ENCODE data around the gene ARHGEF16. TPM values are rescaled to one million over a fixed set of nuclear protein-coding genes. Genes with fewer than 3 reads are reported as not detected.

ARHGEF16 gene
- total RNA-seq, 1 donor from 2014 or later = 1.6 TPM

- DNase-seq (ENCODE audit: low spot score) = no peak
Measured at GRCh38 chr1:3455670-3456448, 1.4 kb downstream of the ARHGEF16 start.

GRCh38 chr1:3456449-3456963 lies 2.0 kb downstream of the ARHGEF16 start:
- DNase-seq (ENCODE audit: low spot score) = no peak

- no peak for DNase-seq (ENCODE audit: low spot score)
Measured at GRCh38 chr1:3456964-3457909, 2.8 kb downstream of the ARHGEF16 start.

- DNase-seq (ENCODE audit: low spot score) = no peak
Measured at GRCh38 chr1:3457910-3458883, 3.7 kb downstream of the ARHGEF16 start.

GRCh38 chr1:3459051-3459908 lies 4.8 kb downstream of the ARHGEF16 start:
- no peak for DNase-seq (ENCODE audit: low spot score)

- DNase-seq (ENCODE audit: low spot score) = no peak
Measured at GRCh38 chr1:3459940-3460671, 5.6 kb downstream of the ARHGEF16 start.

GRCh38 chr1:3460672-3461131 lies 6.2 kb downstream of the ARHGEF16 start:
- DNase-seq (ENCODE audit: low spot score) = no peak

GRCh38 chr1:3461238-3461933 lies 6.9 kb downstream of the ARHGEF16 start:
- DNase-seq (ENCODE audit: low spot score) = no peak

- no peak for DNase-seq (ENCODE audit: low spot score)
Measured at GRCh38 chr1:3461934-3462275, 7.4 kb downstream of the ARHGEF16 start.

- DNase-seq (ENCODE audit: low spot score) = no peak
Measured at GRCh38 chr1:3462356-3463012, 8.0 kb downstream of the ARHGEF16 start.

- no peak for DNase-seq (ENCODE audit: low spot score)
Measured at GRCh38 chr1:3463013-3463385, 8.5 kb downstream of the ARHGEF16 start.

GRCh38 chr1:3463408-3463863 lies 9.0 kb downstream of the ARHGEF16 start:
- no peak for DNase-seq (ENCODE audit: low spot score)

GRCh38 chr1:3463891-3464648 lies 9.6 kb downstream of the ARHGEF16 start:
- no peak for DNase-seq (ENCODE audit: low spot score)

- no peak for DNase-seq (ENCODE audit: low spot score)
Measured at GRCh38 chr1:3464649-3465025, 10.2 kb downstream of the ARHGEF16 start.

- DNase-seq (ENCODE audit: low spot score) = no peak
Measured at GRCh38 chr1:3465091-3465934, 10.8 kb downstream of the ARHGEF16 start.

- no peak for DNase-seq (ENCODE audit: low spot score)
Measured at GRCh38 chr1:3465935-3466321, 11.5 kb downstream of the ARHGEF16 start.
